GM12878 (cell line): Measurements from ENCODE around the gene GSTCD. TPM values are rescaled to one million over a fixed set of nuclear protein-coding genes. Genes with fewer than 3 reads are reported as not detected.

Experiments
- ATAC-seq: fragments of 200-7000 bp; cut with Tn5 transposase; 3 replicates; pipeline ENCODE4 v1.9.1; 2020; ENCODE audit warnings: mild to moderate bottlenecking, moderate library complexity
- BruUV-seq: library from RNA; stranded (reverse); fragments of 400-500 nt; replicated peaks from 2 replicates; lab custom pipeline; 2021; lab: Mats Ljungman, UMichigan
- CTCF ChIA-PET: fragments of 300-600 bp; sonication (Branson Sonifier 250); formaldehyde crosslinking; extraction: SDS; loops from one replicate; lab custom pipeline; 2021; ENCODE audit warnings: inconsistent platforms; lab: Yijun Ruan, JAX
- POLR2A ChIA-PET: fragments of 350-600 bp; formaldehyde crosslinking; extraction: SDS; loops from one replicate; lab custom pipeline; 2021; ENCODE audit warnings: inconsistent platforms; lab: Charles Lee
- RAD21 ChIA-PET: fragments of 300-600 bp; sonication (Branson Sonifier 250); formaldehyde crosslinking; loops from one replicate; lab custom pipeline; 2023; ENCODE audit warnings: antibody characterized with exemption; ENCODE audit not compliant: unreplicated experiment; lab: Charles Lee
- SMC1A ChIA-PET: fragments of 300-600 bp; sonication (Branson Sonifier 250); formaldehyde crosslinking; loops from one replicate; lab custom pipeline; 2023; ENCODE audit not compliant: unreplicated experiment, uncharacterized antibody; lab: Charles Lee
- DNase-seq: peaks from one replicate; pipeline ENCODE4 v3.0.0-alpha.2; 2011; ENCODE audit warnings: low read depth, low spot score
- FAIRE-seq: peaks from 3 replicates; lab custom pipeline; 2011; peaks lifted over from hg19 to GRCh38; lab: Jason Lieb, UNC
- H2AFZ ChIP-seq: 2 replicates; pipeline ENCODE4 v1.6.0; 2011; ENCODE audit warnings: low read depth, low read length, control low read depth; ENCODE audit not compliant: control insufficient read depth
- H3K27ac ChIP-seq: 2 replicates; pipeline ENCODE4 v1.5.1; 2011; ENCODE audit warnings: control low read depth; ENCODE audit not compliant: control insufficient read depth, insufficient read depth
- H3K27me3 ChIP-seq, 2 experiments: replicated peaks in 1 of 2; 2 replicates each; pipeline versions ENCODE4 v1.6.0 to v1.6.1; 2011; ENCODE audit warnings: low read length in 1 of 2; ENCODE audit not compliant: control insufficient read depth in 2 of 2, insufficient read depth in 2 of 2
- H3K36me3 ChIP-seq, 2 experiments: 2 replicates each; pipeline ENCODE4 v1.5.1; 2011; ENCODE audit warnings: low read length in 1 of 2; ENCODE audit not compliant: control insufficient read depth in 2 of 2, insufficient read depth in 2 of 2
- H3K4me1 ChIP-seq: 2 replicates; pipeline ENCODE4 v1.6.1; 2011; ENCODE audit warnings: mild to moderate bottlenecking, low read length, moderate library complexity, mixed read lengths; ENCODE audit not compliant: control insufficient read depth, insufficient read depth
- H3K4me2 ChIP-seq: 2 replicates; pipeline ENCODE4 v1.6.0; 2011; ENCODE audit warnings: control low read depth; ENCODE audit not compliant: control insufficient read depth, insufficient read depth
- H3K4me3 ChIP-seq: fragments of 200-600 bp; sonication (generic); 2 replicates; pipeline ENCODE4 v1.5.1; 2016
- H3K79me2 ChIP-seq: 2 replicates; pipeline ENCODE4 v1.6.0; 2011; ENCODE audit warnings: low read length; ENCODE audit not compliant: control insufficient read depth, insufficient read depth
- H3K9ac ChIP-seq: 2 replicates; pipeline ENCODE4 v1.8.0; 2011; ENCODE audit warnings: low read length, control low read depth, mixed read lengths; ENCODE audit not compliant: control insufficient read depth, insufficient read depth
- H3K9me3 ChIP-seq: replicated peaks from 3 replicates; pipeline ENCODE4 v1.5.1; 2011; ENCODE audit warnings: mild to moderate bottlenecking, low read length; ENCODE audit not compliant: control insufficient read depth, insufficient read depth
- H4K20me1 ChIP-seq: 2 replicates; pipeline ENCODE4 v1.6.0; 2011; ENCODE audit not compliant: control insufficient read depth, insufficient read depth
- CBX3 ChIP-seq: fragments of 200-600 bp; sonication (generic); IDR thresholded peaks from 2 replicates; pipeline ENCODE4 v1.6.1; 2016; ENCODE audit warnings: low read depth, borderline replicate concordance
- E2F8 ChIP-seq: fragments of 450-650 bp; IDR thresholded peaks from 2 replicates; pipeline ENCODE4 v1.6.1; 2018; ENCODE audit warnings: mild to moderate bottlenecking, low read depth, moderate library complexity; ENCODE audit not compliant: partially characterized antibody
- FOXK2 ChIP-seq: fragments of 450-650 bp; IDR thresholded peaks from 2 replicates; pipeline ENCODE4 v1.6.1; 2017; ENCODE audit warnings: mild to moderate bottlenecking, moderate library complexity
- NR2C1 ChIP-seq: fragments of 450-650 bp; IDR thresholded peaks from 2 replicates; pipeline ENCODE4 v1.6.1; 2017; ENCODE audit warnings: antibody characterized with exemption, mild to moderate bottlenecking, moderate library complexity
- SIN3A ChIP-seq: IDR thresholded peaks from 2 replicates; pipeline ENCODE4 v1.6.1; 2012; ENCODE audit warnings: low read depth, low read length, improper control_type of control experiment
- ZNF24 ChIP-seq: fragments of 450-650 bp; IDR thresholded peaks from 2 replicates; pipeline ENCODE4 v1.6.1; 2017; ENCODE audit warnings: antibody characterized with exemption, mild to moderate bottlenecking
- WGBS: methylation state at CpG from one replicate; pipeline ENCODE4 v1.1.6; 2016; ENCODE audit warnings: low lambda C conversion rate; ENCODE audit not compliant: insufficient replicate concordance, insufficient coverage; ENCODE audit errors: missing lambda C conversion rate; 5-methylcytosine and 5-hydroxymethylcytosine counted together
- in situ Hi-C: fragments of 300-500 bp; cut with MboI; formaldehyde crosslinking; loops from 9 replicates; pipeline ENCODE4 v1.14.3; 2018; ENCODE audit warnings: mixed read lengths
- intact Hi-C: fragments of 100-400 bp; cut with micrococcal nuclease; formaldehyde crosslinking; loops from one replicate; pipeline ENCODE4 v1.14.2; 2022; ENCODE audit not compliant: unreplicated experiment
- polyA plus RNA-seq, 11 experiments: library from polyadenylated mRNA; depleted of rRNA in 4 of 11; unstranded in 6 of 11; stranded (reverse) in 5 of 11; fragments of >200 nt; fragmentation: Nextera tagmentation in 4 of 11; fragmentation: Illumina TruSeq in 1 of 11; extraction: Ambion mirVana in 4 of 11; extraction: Trizol in 1 of 11; gene quantifications; 1 replicate in 1 of 11; 2 replicates in 10 of 11; pipeline versions ENCODE4 v1.2.1 to v1.2.3, GENCODE V29; 2011 to 2016; ENCODE audit warnings: inconsistent platforms in 2 of 11, missing spikeins in 2 of 11, low read depth in 1 of 11
- total RNA-seq, 4 experiments: library from RNA; depleted of rRNA in 3 of 4; stranded (reverse); fragments of >200 nt in 3 of 4; fragmentation: Illumina TruSeq in 1 of 4; extraction: Trizol in 1 of 4; gene quantifications; 2 replicates each; pipeline versions ENCODE4 v1.2.1 to v1.2.3, GENCODE V29; 2013 to 2021

The GSTCD gene
- total and polyA plus RNA-seq, 10 of the 15 experiments (the other 5 are each of a cell fraction or from before 2014, with no cell fraction given), result 4.3 to 28.4 (median 14.1) TPM

GRCh38 chr4:105828074-105828473 is 119.5 kb downstream of the GSTCD start:
- H3K79me2 ChIP-seq, result no peaks in the 10 kb centered on the region
- H3K36me3 ChIP-seq, result peaks cover 0 to 4% of the 10 kb centered on the region in 2 experiments; a peak in 1 of 4 replicates
- no peaks in the 10 kb centered on the region for H3K27me3 ChIP-seq
- H3K27ac ChIP-seq, result no peak overlapping the region
- 98% methylated on average over 2 of the region's 2 CpGs for WGBS
- in situ Hi-C loops, result no loop called here
- no peak overlapping the region for H2AFZ ChIP-seq
- H3K9ac ChIP-seq, result no peak overlapping the region
- ChIA-PET POLR2A (no interaction called here), RAD21 (no interaction called here), SMC1A (no interaction called here)
- intact Hi-C loops, result no loop called here
- FAIRE-seq, result no peak
- H3K4me2 ChIP-seq, result no peak overlapping the region
- no peaks in the 10 kb centered on the region for H4K20me1 ChIP-seq
- DNase-seq, result no peak
- TF ChIP-seq FOXK2, result no peak
- no peak for TF ChIP-seq CBX3
- TF ChIP-seq ZNF24, result no peak
- no peak for TF ChIP-seq NR2C1
- TF ChIP-seq E2F8, result no peak
- TF ChIP-seq SIN3A, result no peak
- TF ChIP-seq, all 136 proteins: peak for 0
- no peaks in the 10 kb centered on the region for H3K9me3 ChIP-seq
- no TSS peak for BruUV-seq
- CTCF ChIA-PET, result no interaction called here
- no peaks in the 10 kb centered on the region for H3K4me1 ChIP-seq
- no peak for ATAC-seq
- H3K4me3 ChIP-seq, result no peak overlapping the region
